ENCODE data around the gene CTXN3.

The CTXN3 gene

GRCh38 chr5:127649018-127649439 lies at the start of gene CTXN3:
Gene CTXN3 (plus strand): TSS chr5:127649082. CDS start chr5:127657522, 8,440 bp downstream.
- no peak for DNase-seq

- no peak for DNase-seq
Measured at GRCh38 chr5:127599320-127599719, 49.6 kb upstream of the CTXN3 start.

GRCh38 chr5:127599847-127600246 lies 49.0 kb upstream of the CTXN3 start:
- DNase-seq = no peak

GRCh38 chr5:127601111-127601510 lies 47.8 kb upstream of the CTXN3 start:
- DNase-seq = no peak

- DNase-seq = no peak
Measured at GRCh38 chr5:127601601-127602000, 47.3 kb upstream of the CTXN3 start.

- no peak for DNase-seq
Measured at GRCh38 chr5:127602481-127602880, 46.4 kb upstream of the CTXN3 start.

GRCh38 chr5:127602896-127603844 lies 45.7 kb upstream of the CTXN3 start:
- DNase-seq = no peak

GRCh38 chr5:127608077-127608660 lies 40.7 kb upstream of the CTXN3 start:
- no peak for DNase-seq

GRCh38 chr5:127609011-127609410 lies 39.9 kb upstream of the CTXN3 start:
- no peak for DNase-seq

GRCh38 chr5:127609957-127610356 lies 38.9 kb upstream of the CTXN3 start:
- DNase-seq = no peak

GRCh38 chr5:127612441-127613141 lies 36.3 kb upstream of the CTXN3 start:
- no peak for DNase-seq

GRCh38 chr5:127615916-127616315 lies 33.0 kb upstream of the CTXN3 start:
- DNase-seq = no peak

GRCh38 chr5:127619908-127620479 lies 28.9 kb upstream of the CTXN3 start:
- DNase-seq = no peak

GRCh38 chr5:127621601-127622325 lies 27.1 kb upstream of the CTXN3 start:
- DNase-seq = no peak

GRCh38 chr5:127634007-127634406 lies 14.9 kb upstream of the CTXN3 start:
- DNase-seq = no peak

GRCh38 chr5:127639828-127640227 lies 9.1 kb upstream of the CTXN3 start:
- DNase-seq = no peak

- DNase-seq = no peak
Measured at GRCh38 chr5:127642949-127643348, 5.9 kb upstream of the CTXN3 start.

- DNase-seq = no peak
Measured at GRCh38 chr5:127643607-127644006, 5.3 kb upstream of the CTXN3 start.

- DNase-seq = no peak
Measured at GRCh38 chr5:127645300-127645726, 3.6 kb upstream of the CTXN3 start.

- no peak for DNase-seq
Measured at GRCh38 chr5:127647361-127647958, 1.4 kb upstream of the CTXN3 start.

- DNase-seq = no peak
Measured at GRCh38 chr5:127650022-127650421, 1.1 kb downstream of the CTXN3 start.
